GM19351 (cell line): Measurements from ENCODE around the gene BTK.
"Not testable (repeated sequence)": the region's sequence is repeated elsewhere in the genome, so short reads cannot be mapped to it uniquely, and the experiment has no call there.

ENCODE experiments used
- ATAC-seq: cut with Tn5 transposase; IDR thresholded peaks from one replicate; pipeline ENCODE4 v1.9.1; 2021; ENCODE audit warnings: mild to moderate bottlenecking, moderate library complexity; ENCODE audit not compliant: unreplicated experiment

The BTK gene

DNA sequence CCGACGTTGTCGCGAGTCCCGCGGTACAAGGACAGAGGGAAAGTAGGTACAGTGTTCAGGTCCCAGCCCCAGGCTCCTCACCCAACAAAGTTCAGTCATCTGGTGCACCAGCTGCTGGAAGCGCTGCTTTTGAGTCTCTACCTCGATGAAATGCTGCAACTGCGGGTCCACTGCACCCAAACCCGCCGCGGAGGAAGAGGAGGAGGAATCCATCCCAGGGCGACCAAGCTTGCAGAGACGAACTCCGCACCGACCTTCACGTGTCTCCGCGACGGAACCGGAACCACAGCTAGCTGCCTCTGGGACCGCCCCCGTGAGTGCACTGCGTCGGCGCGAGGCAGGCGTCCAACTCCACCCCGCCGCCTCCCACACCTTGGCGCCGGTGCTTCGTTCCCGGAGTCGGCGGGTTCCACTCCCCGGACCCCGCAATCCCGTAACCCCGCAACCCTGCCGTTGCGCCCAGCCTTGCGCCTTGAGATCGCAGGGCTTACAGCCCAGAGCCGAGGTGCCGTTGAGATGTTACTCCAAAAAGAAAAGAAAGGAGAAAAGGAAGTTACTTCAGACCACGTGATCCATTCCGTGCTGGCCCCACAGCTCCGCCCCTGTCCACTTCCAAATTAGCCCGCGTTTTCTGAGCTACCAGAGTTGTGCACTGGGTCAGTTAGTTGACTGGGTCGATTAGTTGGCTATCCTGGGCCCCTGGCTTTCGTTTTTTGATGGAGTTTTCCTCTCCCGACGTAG, 37.4 kb downstream of the BTK start, which contains the start of gene TIMM8A:
Gene TIMM8A (minus strand): TSS at position 291 of the 741 bp plus-strand sequence. CDS start 78 bp downstream, at position 213.
- ATAC-seq: peak; percentile 97

DNA sequence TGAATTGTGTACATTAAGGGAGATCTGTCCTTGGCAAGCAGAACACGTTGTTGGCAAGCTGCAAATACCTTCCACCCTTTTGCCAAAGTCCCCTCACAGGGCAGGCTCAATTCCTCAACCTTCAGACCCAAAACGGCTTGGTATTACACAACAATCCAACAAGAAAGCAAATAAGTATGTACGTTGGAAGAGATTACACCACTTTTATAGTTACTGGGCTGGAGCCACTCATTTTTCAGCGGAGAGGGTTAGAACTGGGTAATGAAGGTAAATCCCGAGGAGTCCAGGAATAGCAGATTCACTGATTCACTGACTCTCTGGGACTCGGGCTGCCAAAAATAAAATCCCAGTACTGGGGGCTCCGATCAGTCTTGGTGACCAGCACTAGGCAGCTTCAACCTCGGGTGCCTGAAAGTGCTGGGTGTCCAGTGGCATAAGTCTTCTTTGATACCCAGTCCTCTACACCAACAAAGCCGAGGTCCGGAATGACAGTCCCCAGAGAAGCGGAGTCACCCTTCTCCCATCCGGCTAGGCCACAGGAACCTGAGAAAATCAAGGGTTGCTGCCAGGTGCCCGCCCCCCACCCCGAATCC, 38.0 kb downstream of the BTK start:
- ATAC-seq: peak; percentile 13

DNA sequence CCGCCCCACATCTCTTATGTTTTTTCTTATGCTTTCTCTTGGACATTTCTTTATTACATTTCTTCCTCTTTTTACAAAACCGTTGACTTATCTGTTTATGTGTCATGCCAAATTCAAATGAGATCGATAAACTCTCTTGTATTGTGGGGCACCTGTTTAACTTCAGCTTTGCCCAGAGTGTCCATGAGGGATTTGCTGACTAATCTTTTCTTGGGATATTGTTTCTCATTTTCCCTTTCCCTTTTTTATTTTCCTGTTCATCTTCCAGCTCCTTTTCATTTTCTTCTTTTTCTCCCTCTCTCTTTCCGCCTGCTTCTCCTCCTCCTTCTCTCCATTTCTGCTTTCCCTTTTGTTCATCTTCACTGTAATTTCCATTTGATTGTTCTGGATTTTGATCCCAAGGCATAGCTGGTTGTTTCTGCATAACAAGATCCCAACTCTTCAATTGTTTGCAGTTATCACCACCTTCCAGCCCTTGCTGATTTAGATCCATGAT, 48.2 kb downstream of the BTK start:
- no peak for ATAC-seq

DNA sequence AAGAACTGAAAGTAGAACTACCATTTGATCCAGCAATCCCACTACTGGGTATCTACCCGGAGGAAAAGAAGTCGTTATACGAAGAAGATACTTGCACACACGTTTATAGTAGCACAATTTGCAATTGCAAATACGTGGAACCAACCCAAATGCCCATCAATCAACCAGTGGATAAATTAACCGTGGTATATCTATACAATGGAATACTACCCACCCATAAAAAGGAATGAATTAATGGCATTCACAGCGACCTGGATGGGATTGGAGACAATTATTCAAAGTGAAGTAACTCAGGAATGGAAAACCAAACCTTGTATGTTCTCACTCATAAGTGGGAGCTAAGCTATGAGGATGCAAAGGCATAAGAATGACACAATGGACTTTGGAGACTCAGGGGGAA, 51.7 kb downstream of the BTK start:
- not testable (repeated sequence) for ATAC-seq

DNA sequence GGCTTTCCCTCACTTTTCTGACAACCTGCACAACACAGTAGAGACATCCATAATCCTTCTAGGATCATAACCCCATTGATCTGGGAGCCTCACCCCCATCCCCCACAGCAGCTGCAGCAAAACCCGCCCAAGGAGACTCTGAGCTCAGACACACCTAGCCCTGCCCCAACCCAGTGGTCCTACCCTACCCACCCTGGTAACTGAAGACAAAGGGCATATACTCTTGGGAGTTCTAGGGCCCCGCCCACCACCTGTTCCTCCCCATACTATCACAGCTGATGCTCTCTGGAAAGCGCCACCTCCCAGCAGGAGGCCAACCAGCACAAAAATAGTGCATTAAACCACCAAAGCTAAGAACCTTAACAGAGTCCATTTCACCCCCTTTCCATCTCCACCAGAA, 59.4 kb downstream of the BTK start:
- ATAC-seq: not testable (repeated sequence)

DNA sequence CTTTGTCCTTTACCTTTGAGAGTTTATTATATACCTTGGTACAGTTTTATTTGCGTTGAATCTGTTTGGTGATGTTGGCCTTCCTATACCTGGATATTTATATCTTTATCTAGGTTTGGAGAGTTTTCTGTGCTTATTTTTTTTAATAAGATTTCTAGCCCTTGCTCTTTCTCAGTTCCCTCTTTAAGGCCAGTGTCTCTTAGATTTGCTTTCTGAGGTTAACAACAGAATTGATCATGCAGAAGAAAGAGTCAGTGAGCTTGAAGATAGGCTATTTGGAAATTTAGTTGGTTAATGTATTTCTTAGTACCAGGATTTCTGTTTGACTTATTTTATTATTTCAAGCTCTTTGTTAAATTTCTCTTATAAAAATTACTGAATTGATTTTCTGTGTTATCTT, 82.2 kb downstream of the BTK start:
- ATAC-seq: no peak
